Measurements from ENCODE around the gene MAGI3. TPM values are rescaled to one million over a fixed set of nuclear protein-coding genes. Genes with fewer than 3 reads are reported as not detected.

The MAGI3 gene
- total RNA-seq, 1 donor from 2014 or later, result 1.0 TPM

DNA sequence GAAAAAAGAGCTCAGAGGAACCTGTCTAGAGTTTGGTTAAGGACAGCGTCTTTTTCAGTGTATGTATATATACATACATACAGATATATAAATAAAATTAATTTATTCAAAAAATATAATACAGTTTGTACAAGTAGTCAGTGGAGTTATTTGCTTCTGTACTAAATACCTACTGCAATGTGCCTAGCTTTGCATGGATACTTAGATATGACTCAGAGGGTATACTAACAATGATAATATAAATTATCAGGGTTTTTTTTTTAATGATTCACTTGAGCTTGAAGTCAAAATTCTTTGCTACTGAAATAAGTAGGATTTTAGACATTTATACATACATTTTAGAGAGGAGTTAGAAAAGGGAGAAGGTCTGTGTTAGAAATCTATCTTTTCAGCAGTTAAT is 251.1 kb downstream of the MAGI3 start:
- H3K36me3 Mint-ChIP-seq (ENCODE audit: low read depth), result no peaks in the 10 kb centered on the region
- TF ChIP-seq, protein P1, sequence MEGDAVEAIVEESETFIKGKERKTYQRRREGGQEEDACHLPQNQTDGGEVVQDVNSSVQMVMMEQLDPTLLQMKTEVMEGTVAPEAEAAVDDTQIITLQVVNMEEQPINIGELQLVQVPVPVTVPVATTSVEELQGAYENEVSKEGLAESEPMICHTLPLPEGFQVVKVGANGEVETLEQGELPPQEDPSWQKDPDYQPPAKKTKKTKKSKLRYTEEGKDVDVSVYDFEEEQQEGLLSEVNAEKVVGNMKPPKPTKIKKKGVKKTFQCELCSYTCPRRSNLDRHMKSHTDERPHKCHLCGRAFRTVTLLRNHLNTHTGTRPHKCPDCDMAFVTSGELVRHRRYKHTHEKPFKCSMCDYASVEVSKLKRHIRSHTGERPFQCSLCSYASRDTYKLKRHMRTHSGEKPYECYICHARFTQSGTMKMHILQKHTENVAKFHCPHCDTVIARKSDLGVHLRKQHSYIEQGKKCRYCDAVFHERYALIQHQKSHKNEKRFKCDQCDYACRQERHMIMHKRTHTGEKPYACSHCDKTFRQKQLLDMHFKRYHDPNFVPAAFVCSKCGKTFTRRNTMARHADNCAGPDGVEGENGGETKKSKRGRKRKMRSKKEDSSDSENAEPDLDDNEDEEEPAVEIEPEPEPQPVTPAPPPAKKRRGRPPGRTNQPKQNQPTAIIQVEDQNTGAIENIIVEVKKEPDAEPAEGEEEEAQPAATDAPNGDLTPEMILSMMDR (IDR thresholded peaks at IDR 0.05), result no peak
- H3K4me1 Mint-ChIP-seq, result no peaks in the 10 kb centered on the region
- DNase-seq (no peak), ATAC-seq (ENCODE audit: low read depth) (no peak)
- POLR2A ChIA-PET, result no interaction called here
- CTCF ChIA-PET, result no interaction called here
- no peak overlapping the region for H3K4me3 Mint-ChIP-seq
- peaks cover 5% of the 10 kb centered on the region for H3K9me3 Mint-ChIP-seq
- H3K27ac Mint-ChIP-seq, result no peak overlapping the region
- no peaks in the 10 kb centered on the region for H3K27me3 Mint-ChIP-seq
- intact Hi-C loops (cut with micrococcal nuclease), result no loop called here

DNA sequence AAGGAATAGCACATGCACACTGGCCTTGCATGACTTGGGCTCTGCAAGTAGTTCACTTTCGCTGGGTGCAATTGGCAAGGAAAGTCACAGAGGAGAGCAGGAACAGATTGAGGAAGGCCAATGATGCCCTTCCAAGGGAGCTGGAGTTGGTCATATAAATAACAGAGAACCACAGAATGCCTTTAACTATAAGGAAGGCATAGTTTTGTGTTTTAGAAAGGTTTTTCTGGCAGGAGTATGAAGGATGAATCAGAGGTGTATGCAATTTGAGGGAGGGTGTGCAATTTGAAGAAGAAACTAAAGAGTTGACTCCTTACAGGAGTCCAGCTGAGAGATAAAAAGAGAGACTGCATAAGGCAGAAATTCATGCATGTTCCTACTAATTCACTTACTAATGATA is 256.8 kb downstream of the MAGI3 start:
- Mint-ChIP-seq H3K4me3 (no peak overlapping the region), H3K27ac (no peak overlapping the region), H3K4me1 (no peaks in the 10 kb centered on the region), H3K27me3 (no peaks in the 10 kb centered on the region), H3K9me3 (no peaks in the 10 kb centered on the region), H3K36me3 (ENCODE audit: low read depth) (no peaks in the 10 kb centered on the region)
- intact Hi-C loops (cut with micrococcal nuclease), result no loop called here
- TF ChIP-seq, protein P1 (IDR thresholded peaks at IDR 0.05), result no peak
- ChIA-PET POLR2A (no interaction called here), CTCF (no interaction called here)
- no peak for ATAC-seq (ENCODE audit: low read depth)
- DNase-seq, result no peak

DNA sequence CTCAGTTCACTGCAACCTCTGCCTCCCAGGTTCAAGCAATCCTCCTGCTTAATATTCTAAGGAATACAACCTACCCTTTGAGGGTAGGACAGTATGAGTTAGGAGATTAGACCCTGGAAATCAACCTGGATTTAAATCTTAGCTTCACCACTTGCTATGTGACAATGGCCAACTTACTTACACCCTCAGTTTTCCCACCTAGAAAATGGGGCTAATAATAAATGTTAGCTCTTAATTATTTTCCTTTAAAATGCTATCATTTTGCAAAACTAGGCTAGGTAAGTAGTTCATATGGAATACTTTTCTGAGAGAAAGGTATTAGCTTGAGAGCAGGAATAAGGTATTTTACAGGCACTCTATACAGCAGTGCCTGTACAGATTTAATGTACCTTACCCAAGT is 258.2 kb downstream of the MAGI3 start:
- CTCF ChIA-PET, result no interaction called here
- H3K36me3 Mint-ChIP-seq (ENCODE audit: low read depth), result no peaks in the 10 kb centered on the region
- no peaks in the 10 kb centered on the region for H3K27me3 Mint-ChIP-seq
- H3K27ac Mint-ChIP-seq, result no peak overlapping the region
- TF ChIP-seq, protein P1 (IDR thresholded peaks at IDR 0.05), result no peak
- POLR2A ChIA-PET, result no interaction called here
- H3K4me3 Mint-ChIP-seq, result no peak overlapping the region
- H3K9me3 Mint-ChIP-seq, result no peaks in the 10 kb centered on the region
- no peaks in the 10 kb centered on the region for H3K4me1 Mint-ChIP-seq
- intact Hi-C loops (cut with micrococcal nuclease), result no loop called here
- no peak for DNase-seq
- no peak for ATAC-seq (ENCODE audit: low read depth)

DNA sequence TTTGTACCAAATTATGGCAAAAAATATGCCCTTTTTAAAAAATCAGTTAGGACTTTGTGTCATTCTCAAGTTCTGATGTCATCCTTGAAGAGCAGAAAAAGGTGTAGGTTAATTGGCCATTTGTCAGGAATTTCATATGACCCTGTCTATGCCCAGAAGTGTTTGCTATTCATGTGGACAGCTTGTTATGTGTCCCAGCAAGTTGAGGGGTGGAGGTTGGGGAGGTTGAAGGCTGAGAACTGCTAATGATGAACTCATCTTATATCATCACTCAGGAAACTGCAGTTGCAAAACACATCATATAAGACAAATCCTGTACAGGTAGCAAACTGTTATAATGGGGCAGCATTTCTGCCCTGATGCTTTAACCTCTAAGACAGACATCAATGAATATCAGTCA is 262.5 kb downstream of the MAGI3 start:
- Mint-ChIP-seq H3K27ac (no peak overlapping the region), H3K27me3 (no peaks in the 10 kb centered on the region), H3K36me3 (ENCODE audit: low read depth) (no peaks in the 10 kb centered on the region), H3K4me1 (no peaks in the 10 kb centered on the region), H3K4me3 (no peak overlapping the region), H3K9me3 (no peaks in the 10 kb centered on the region)
- intact Hi-C loops (cut with micrococcal nuclease), result no loop called here
- ChIA-PET CTCF (no interaction called here), POLR2A (no interaction called here)
- ATAC-seq (ENCODE audit: low read depth) (no peak), DNase-seq (no peak)
- TF ChIP-seq, protein P1 (IDR thresholded peaks at IDR 0.05), result no peak

DNA sequence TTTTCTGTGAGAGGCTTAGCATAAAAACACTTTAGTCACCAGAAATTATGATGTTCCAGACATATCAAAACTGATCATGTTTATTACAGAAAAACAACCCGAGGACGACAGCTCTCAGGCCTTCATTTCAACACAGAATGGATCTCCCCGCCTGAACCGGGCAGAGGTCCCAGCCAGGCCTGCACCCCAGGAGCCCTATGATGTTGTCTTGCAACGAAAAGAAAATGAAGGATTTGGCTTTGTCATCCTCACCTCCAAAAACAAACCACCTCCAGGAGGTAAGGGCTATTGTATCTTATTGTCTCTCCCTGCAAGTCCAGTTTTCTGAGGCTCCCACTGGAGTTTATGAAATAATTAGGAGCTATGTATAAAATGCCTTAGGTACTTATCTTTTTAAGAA is 263.4 kb downstream of the MAGI3 start:
- TF ChIP-seq, protein P1 (IDR thresholded peaks at IDR 0.05), result no peak
- intact Hi-C loops (cut with micrococcal nuclease), result no loop called here
- CTCF ChIA-PET, result no interaction called here
- Mint-ChIP-seq H3K27me3 (no peaks in the 10 kb centered on the region), H3K9me3 (no peaks in the 10 kb centered on the region), H3K4me3 (no peak overlapping the region), H3K27ac (no peak overlapping the region), H3K4me1 (no peaks in the 10 kb centered on the region), H3K36me3 (ENCODE audit: low read depth) (no peaks in the 10 kb centered on the region)
- ATAC-seq (ENCODE audit: low read depth) (no peak), DNase-seq (no peak)
- POLR2A ChIA-PET, result interaction anchor here (0.6 kb wide), 1 partner anchor 105 kb away, joined by 3 read pairs; no protein-coding TSS in a partner anchor
